Measurements from ENCODE around the gene SEMA5B.
A peak's percentile ranks its signal among the peaks of the same experiment; 100 is the strongest.

Gene SEMA5B

GRCh38 chr3:122892118-122892960, 135.2 kb downstream of the SEMA5B start:
- TF ChIP-seq CTCF (conservative IDR thresholded peaks at IDR 0.05; ENCODE audit: low read depth, low read length): no peak
- no peak overlapping the region for H3K4me3 ChIP-seq (ENCODE audit: low read length)
- DNase-seq (ENCODE audit: low read depth): no peak

- H3K4me3 ChIP-seq (ENCODE audit: low read length): no peak overlapping the region
- TF ChIP-seq CTCF (conservative IDR thresholded peaks at IDR 0.05; ENCODE audit: low read depth, low read length): no peak
- DNase-seq (ENCODE audit: low read depth): no peak
These were observed 136.8 kb downstream of the SEMA5B start for GRCh38 chr3:122890720-122891220.

- no peak overlapping the region for H3K4me3 ChIP-seq (ENCODE audit: low read length)
- no peak for TF ChIP-seq CTCF (conservative IDR thresholded peaks at IDR 0.05; ENCODE audit: low read depth, low read length)
- peak; percentile 7 for DNase-seq (ENCODE audit: low read depth)
These were observed 137.4 kb downstream of the SEMA5B start for GRCh38 chr3:122890077-122890719.

GRCh38 chr3:122886946-122887345, 140.6 kb downstream of the SEMA5B start:
- no peak for TF ChIP-seq CTCF (conservative IDR thresholded peaks at IDR 0.05; ENCODE audit: low read depth, low read length)
- DNase-seq (ENCODE audit: low read depth): no peak

GRCh38 chr3:122886251-122886650, 141.3 kb downstream of the SEMA5B start:
- no peak for TF ChIP-seq CTCF (conservative IDR thresholded peaks at IDR 0.05; ENCODE audit: low read depth, low read length)
- DNase-seq (ENCODE audit: low read depth): no peak
- no peak overlapping the region for H3K4me3 ChIP-seq (ENCODE audit: low read length)

More at GRCh38 chr3:122886946-122887345, 140.6 kb downstream of the SEMA5B start:
- no peak overlapping the region for H3K4me3 ChIP-seq (ENCODE audit: low read length)

- no peak for TF ChIP-seq CTCF (conservative IDR thresholded peaks at IDR 0.05; ENCODE audit: low read depth, low read length)
- H3K4me3 ChIP-seq (ENCODE audit: low read length): no peak overlapping the region
- no peak for DNase-seq (ENCODE audit: low read depth)
These were observed 145.1 kb downstream of the SEMA5B start for GRCh38 chr3:122882361-122882947.

All from retinal pigment epithelial cell (primary cell).